ENCODE measurements around the gene ZFYVE19. TPM values are rescaled to one million over a fixed set of nuclear protein-coding genes. Genes with fewer than 3 reads are reported as not detected.

ZFYVE19 gene
- total and polyA plus RNA-seq, 2 of the 13 experiments (the other 11 are each of a cell fraction or from before 2014, with no cell fraction given), result 23.3 to 44.0 TPM

GRCh38 chr15:40782609-40783227, 24.2 kb upstream of the ZFYVE19 start (continued):
- no peak for TF ChIP-seq RERE (CRISPR knock-in tag; IDR thresholded peaks at IDR 0.05; ENCODE audit: low read depth)
- peak; percentile 50; the same call in 1 of the 2 replicates for TF ChIP-seq YEATS2 (CRISPR knock-in tag; IDR thresholded peaks at IDR 0.05; ENCODE audit: borderline replicate concordance)
- TF ChIP-seq ZNF350 (CRISPR knock-in tag; IDR thresholded peaks at IDR 0.05; ENCODE audit: borderline replicate concordance, low read depth), result 0 out of 2 replicates have a peak, but pooled peaks have one; percentile 29
- TF ChIP-seq ZSCAN22 (CRISPR knock-in tag; IDR thresholded peaks at IDR 0.05), result no peak
- no peak for TF ChIP-seq NFE2 (CRISPR knock-in tag; IDR thresholded peaks at IDR 0.05)
- no peak for TF ChIP-seq CBX2 (IDR thresholded peaks at IDR 0.05; ENCODE audit: low read depth, low read length)
- no peak for TF ChIP-seq CBX2 (CRISPR knock-in tag; IDR thresholded peaks at IDR 0.05; ENCODE audit: low read depth)
- no peak for TF ChIP-seq SKI (IDR thresholded peaks at IDR 0.05; ENCODE audit: partially characterized antibody)
- TF ChIP-seq ZFP36L1 (CRISPR knock-in tag; IDR thresholded peaks at IDR 0.05), result no peak
- no peak for TF ChIP-seq ZNF17 (CRISPR knock-in tag; IDR thresholded peaks at IDR 0.05)
- no peak for TF ChIP-seq FLYWCH1 (CRISPR knock-in tag; IDR thresholded peaks at IDR 0.05)
- TF ChIP-seq ZNF782 (CRISPR knock-in tag; IDR thresholded peaks at IDR 0.05; ENCODE audit: borderline replicate concordance), result no peak
- TF ChIP-seq GZF1 (CRISPR knock-in tag; IDR thresholded peaks at IDR 0.05), result no peak
- TF ChIP-seq ATF3 (CRISPR knock-in tag; IDR thresholded peaks at IDR 0.05), result no peak
- TF ChIP-seq LCORL (IDR thresholded peaks at IDR 0.05), result no peak
- 0 out of 2 replicates have a peak, but pooled peaks have one; percentile 19 for TF ChIP-seq LCORL (CRISPR knock-in tag; IDR thresholded peaks at IDR 0.05)
- TF ChIP-seq SP140L (CRISPR knock-in tag; IDR thresholded peaks at IDR 0.05; ENCODE audit: borderline replicate concordance), result no peak
- TF ChIP-seq ZNF766 (CRISPR knock-in tag; IDR thresholded peaks at IDR 0.05; ENCODE audit: borderline replicate concordance), result no peak
- TF ChIP-seq EP300 (IDR thresholded peaks at IDR 0.05; ENCODE audit: low read depth in 2 of 2, low read length in 2 of 2), result no peak
- no peak for TF ChIP-seq EP300 (CRISPR knock-in tag; IDR thresholded peaks at IDR 0.05; ENCODE audit: borderline replicate concordance)
- TF ChIP-seq ZNF549 (CRISPR knock-in tag; IDR thresholded peaks at IDR 0.05), result no peak
- no peak for TF ChIP-seq ARNTL (CRISPR knock-in tag; IDR thresholded peaks at IDR 0.05)
- no peak for TF ChIP-seq CCAR2 (optimal IDR thresholded peaks at IDR 0.05; ENCODE audit: low read depth, low read length)
- TF ChIP-seq ISL2 (CRISPR knock-in tag; IDR thresholded peaks at IDR 0.05), result no peak
- TF ChIP-seq ZNF709 (CRISPR knock-in tag; IDR thresholded peaks at IDR 0.05), result no peak
- no peak for TF ChIP-seq CAMTA2 (CRISPR knock-in tag; IDR thresholded peaks at IDR 0.05; ENCODE audit: borderline replicate concordance)
- TF ChIP-seq MEF2D (CRISPR knock-in tag; IDR thresholded peaks at IDR 0.05), result no peak
- no peak; the same call in 1 of the 2 replicates for TF ChIP-seq ZSCAN21 (CRISPR knock-in tag; IDR thresholded peaks at IDR 0.05; ENCODE audit: borderline replicate concordance)
- TF ChIP-seq BRD4 (CRISPR knock-in tag; IDR thresholded peaks at IDR 0.05), result no peak

Data from HepG2 (cell line).